Measurements from ENCODE around the gene MEIS3. TPM values are rescaled to one million over a fixed set of nuclear protein-coding genes. Genes with fewer than 3 reads are reported as not detected.
A peak's percentile ranks its signal among the peaks of the same experiment; 100 is the strongest.

Gene MEIS3
- total RNA-seq, 1 donor from 2014 or later: 9.1 TPM

DNA sequence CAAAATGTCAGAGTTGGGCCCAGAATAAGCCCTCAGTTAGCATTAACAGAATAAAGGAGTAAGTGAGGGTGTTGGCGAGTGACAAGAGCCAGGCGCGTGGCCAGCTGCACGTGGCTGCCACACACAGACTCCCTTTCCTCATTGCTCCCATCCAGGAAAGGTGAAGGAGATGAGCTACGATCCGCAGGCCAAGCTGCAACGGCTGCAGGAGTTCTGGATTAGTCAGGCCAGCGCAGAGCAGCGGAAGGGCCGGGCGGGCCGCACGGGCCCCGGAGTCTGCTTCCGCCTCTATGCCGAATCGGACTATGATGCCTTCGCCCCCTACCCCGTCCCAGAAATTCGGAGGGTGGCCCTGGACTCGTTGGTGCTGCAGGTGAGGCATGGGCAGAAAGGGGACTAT is 57.0 kb downstream of the MEIS3 start:
- DNase-seq (ENCODE audit: low read depth): no peak

DNA sequence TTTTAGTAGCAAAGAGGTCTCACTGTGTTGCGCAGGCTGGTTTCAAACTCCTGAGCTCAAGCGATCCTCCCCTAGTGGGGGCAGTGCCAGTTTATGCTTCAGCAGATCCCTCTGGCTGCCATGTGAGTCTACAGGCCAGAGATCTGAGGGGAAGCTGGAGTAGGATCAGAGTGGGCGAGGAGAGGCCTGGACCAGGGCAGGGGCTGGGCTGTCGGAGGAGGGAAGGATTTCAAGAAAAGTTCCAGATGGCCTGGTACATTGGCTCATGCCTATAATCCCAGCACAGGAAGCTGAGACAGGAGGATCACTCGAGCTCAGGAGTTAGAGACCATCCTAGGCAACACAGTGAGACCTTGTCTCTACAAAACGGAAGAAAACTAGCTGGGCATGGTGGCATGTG is 60.4 kb downstream of the MEIS3 start:
- DNase-seq (ENCODE audit: low read depth): no peak

DNA sequence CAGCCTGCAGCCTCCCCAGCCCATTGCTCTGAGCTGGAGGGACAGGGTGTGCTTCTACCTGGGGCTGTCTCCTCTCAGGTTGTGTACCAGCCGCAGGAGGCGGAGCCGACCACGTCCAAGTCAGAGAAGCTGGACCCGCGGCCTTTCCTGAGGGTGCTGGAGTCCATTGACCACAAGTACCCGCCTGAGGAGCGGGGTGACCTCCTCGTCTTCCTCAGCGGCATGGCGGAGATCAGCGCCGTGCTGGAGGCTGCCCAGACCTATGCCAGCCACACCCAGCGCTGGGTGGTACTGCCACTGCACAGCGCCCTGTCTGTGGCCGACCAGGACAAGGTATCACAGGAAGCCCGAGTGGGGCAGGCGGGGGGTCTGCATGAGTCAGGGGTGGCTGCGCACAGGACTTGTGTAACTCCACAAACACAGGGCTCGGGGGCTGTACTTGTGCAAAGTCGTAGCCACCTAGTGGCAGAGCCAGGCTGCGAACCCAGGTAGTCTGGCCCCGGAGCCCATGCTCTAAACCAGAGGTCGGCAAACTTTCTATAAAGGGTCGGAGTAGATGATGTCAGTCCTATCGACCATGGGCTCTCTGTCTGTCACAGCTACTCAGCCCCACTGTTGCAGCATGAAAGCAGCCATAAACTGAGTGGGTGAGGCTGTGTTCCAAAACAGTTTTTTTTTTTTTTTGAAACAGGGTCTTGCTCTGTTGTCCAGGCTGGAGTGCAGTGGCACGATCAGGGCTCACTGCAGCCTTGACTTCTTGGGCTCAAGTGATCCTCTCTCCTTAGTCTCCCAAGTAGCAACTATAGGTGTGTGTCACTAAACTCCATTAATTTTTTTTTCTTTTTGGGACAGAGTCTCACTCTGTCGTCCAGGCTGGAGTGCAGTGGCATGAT is 61.3 kb downstream of the MEIS3 start:
- DNase-seq (ENCODE audit: low read depth): no peak

DNA sequence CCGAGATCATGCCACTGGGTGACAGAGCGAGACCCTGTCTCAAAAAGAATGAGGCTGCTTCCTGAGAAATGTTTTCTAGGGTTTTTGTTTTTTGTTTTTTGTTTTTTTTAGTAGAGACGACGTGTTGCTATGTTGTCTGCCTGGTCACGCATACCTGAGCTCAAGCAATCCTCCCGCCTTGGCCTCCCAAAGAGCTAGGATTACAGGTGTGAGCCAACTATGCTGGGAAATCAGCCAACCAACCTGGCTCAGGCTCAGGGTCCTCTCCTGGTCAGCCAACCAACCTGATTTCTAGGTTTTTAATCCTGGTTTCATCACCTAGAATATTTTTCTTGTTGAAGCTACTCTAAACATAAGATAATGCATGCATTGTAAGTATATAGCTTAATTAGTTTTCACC is 62.4 kb downstream of the MEIS3 start:
- DNase-seq (ENCODE audit: low read depth): peak; percentile 40

DNA sequence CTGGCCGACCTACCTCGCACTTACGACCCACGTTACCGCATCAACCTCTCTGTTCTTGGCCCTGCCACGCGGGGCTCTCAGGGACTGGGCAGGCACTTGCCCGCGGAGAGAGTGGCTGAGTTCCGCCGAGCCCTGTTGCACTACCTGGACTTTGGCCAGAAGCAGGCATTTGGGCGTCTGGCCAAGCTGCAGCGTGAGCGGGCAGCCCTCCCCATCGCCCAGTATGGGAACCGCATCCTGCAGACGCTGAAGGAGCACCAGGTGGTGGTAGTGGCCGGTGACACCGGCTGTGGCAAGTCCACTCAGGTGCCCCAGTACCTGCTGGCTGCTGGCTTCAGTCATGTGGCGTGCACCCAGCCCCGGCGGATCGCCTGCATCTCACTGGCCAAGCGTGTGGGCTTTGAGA is 66.0 kb downstream of the MEIS3 start:
- DNase-seq (ENCODE audit: low read depth): no peak

Other genes with a start within 250 kb of the MEIS3 start
- 21.1 and 29.7 TPM in 2 replicates for gene BBC3, start 188.3 kb downstream of the MEIS3 start, total RNA-seq
- gene CCDC9, start 163.0 kb downstream of the MEIS3 start, total RNA-seq: 4.0 and 9.8 TPM in 2 replicates
- gene INAFM1, start 144.6 kb downstream of the MEIS3 start, total RNA-seq: 1.4 and 1.8 TPM in 2 replicates
- 0.80 TPM in 1 of 2 replicates, not detected in the other for gene C5AR1, start 109.7 kb downstream of the MEIS3 start, total RNA-seq
- gene C5AR2, start 87.4 kb downstream of the MEIS3 start, total RNA-seq: 0.30 TPM in 1 of 2 replicates, not detected in the other
- gene DHX34, start 70.2 kb downstream of the MEIS3 start, total RNA-seq: 7.1 and 13.4 TPM in 2 replicates
- 0.30 and 1.6 TPM in 2 replicates for gene SLC8A2, start 52.4 kb upstream of the MEIS3 start, total RNA-seq
- gene KPTN, start 64.7 kb upstream of the MEIS3 start, total RNA-seq: 1.4 and 7.1 TPM in 2 replicates
- gene NAPA, start 95.5 kb upstream of the MEIS3 start, total RNA-seq: 95.9 and 131 TPM in 2 replicates
- not detected in 2 replicates for gene ZNF541, start 153.6 kb upstream of the MEIS3 start, total RNA-seq
- 7.1 and 18.8 TPM in 2 replicates for gene BICRA, start 189.6 kb upstream of the MEIS3 start, total RNA-seq